RWPE1 (cell line): ENCODE measurements around the gene HIRA.

Source experiments
- CTCF ChIA-PET: fragments of 350-600 bp; sonication (Branson Sonifier 250); formaldehyde crosslinking; extraction: SDS; loops from one replicate; lab custom pipeline; 2021; lab: Yijun Ruan, JAX
- POLR2A ChIA-PET: fragments of 400-600 bp; formaldehyde crosslinking; extraction: SDS; loops from one replicate; lab custom pipeline; 2020; ENCODE audit warnings: antibody characterized with exemption; ENCODE audit not compliant: low non-redundant PET; lab: Yijun Ruan, JAX
- DNase-seq: peaks from one replicate; pipeline ENCODE4 v3.0.0; 2012; ENCODE audit warnings: low spot score
- H3K27ac ChIP-seq: fragments of 450-650 bp; 2 replicates; pipeline ENCODE4 v1.5.1; 2017
- TF ChIP-seq, protein P1 (sequence below): fragments of 450-650 bp; conservative IDR thresholded peaks from 2 replicates; pipeline ENCODE4 v1.5.1; 2017; ENCODE audit warnings: low read depth, mild to moderate bottlenecking

Gene HIRA

DNA sequence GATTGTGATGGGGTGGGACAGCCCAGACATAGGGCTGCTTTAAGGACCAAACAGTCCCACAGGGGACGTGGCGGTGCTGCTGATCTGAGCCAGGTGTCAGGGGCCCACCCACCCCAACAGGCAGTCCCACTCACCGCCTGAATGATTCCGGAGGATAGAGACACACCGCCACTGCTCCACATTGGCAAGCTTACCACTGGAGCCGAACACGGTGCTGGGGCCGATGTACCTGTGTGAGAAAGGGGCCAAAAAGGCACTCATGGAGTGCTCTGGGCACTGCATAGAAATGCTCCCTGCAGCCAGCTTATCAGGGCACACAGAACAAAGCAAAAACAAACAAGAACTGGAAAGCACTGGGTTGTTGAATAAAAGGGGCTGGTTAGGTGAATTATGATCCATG lies 25.9 kb downstream of the HIRA start:
- H3K27ac ChIP-seq: no peak overlapping the region
- DNase-seq: no peak
- CTCF ChIA-PET: interaction anchor here (0.5 kb wide), 1 partner anchor 72 kb away, joined by 4 read pairs; no protein-coding TSS in a partner anchor
- TF ChIP-seq, protein P1, sequence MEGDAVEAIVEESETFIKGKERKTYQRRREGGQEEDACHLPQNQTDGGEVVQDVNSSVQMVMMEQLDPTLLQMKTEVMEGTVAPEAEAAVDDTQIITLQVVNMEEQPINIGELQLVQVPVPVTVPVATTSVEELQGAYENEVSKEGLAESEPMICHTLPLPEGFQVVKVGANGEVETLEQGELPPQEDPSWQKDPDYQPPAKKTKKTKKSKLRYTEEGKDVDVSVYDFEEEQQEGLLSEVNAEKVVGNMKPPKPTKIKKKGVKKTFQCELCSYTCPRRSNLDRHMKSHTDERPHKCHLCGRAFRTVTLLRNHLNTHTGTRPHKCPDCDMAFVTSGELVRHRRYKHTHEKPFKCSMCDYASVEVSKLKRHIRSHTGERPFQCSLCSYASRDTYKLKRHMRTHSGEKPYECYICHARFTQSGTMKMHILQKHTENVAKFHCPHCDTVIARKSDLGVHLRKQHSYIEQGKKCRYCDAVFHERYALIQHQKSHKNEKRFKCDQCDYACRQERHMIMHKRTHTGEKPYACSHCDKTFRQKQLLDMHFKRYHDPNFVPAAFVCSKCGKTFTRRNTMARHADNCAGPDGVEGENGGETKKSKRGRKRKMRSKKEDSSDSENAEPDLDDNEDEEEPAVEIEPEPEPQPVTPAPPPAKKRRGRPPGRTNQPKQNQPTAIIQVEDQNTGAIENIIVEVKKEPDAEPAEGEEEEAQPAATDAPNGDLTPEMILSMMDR: no peak
- POLR2A ChIA-PET: no interaction called here

DNA sequence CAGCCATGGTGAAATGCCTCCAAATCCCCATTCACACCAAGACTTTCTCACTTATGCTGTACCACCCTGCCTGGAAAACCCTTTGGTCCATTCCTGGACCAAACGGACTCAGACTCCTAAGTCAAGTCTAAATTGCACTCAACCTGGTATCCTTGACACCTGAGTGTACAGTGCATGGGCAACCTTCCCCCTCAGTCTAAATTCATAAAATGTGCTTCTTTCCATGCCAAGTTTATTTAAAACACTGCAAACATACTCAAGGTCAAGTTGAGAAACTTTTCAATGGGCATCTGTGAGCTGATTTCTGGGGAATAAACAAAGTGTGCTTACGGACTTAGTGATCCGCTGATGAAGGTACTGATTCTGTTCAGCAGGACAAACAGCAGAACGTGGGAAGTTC lies 26.4 kb downstream of the HIRA start:
- TF ChIP-seq, protein P1: no peak
- POLR2A ChIA-PET: no interaction called here
- CTCF ChIA-PET: interaction anchor here (0.5 kb wide), 1 partner anchor 72 kb away, joined by 4 read pairs; no protein-coding TSS in a partner anchor
- H3K27ac ChIP-seq: no peak overlapping the region
- no peak for DNase-seq

DNA sequence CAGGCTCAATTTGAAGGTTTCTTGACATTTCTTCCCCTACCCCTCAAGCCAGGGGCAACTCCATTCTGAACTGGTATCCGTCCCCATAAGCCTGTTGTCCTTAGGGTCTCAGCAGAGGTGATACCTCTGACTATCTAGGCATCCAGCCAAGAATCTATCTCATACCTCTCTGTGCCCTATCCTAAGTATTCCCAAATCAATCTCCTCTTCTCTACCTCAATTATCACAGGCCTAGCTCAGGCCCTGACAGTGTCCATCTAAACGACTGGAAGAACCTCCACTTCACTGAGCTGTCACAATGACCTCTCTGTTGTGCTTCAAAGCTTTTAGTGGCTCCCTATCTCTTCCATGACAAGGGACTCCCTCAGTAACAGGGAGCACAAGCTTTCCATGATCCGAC lies 26.9 kb downstream of the HIRA start:
- TF ChIP-seq, protein P1: no peak
- no peak for DNase-seq
- H3K27ac ChIP-seq: no peak overlapping the region
- ChIA-PET CTCF (no interaction called here), POLR2A (no interaction called here)

DNA sequence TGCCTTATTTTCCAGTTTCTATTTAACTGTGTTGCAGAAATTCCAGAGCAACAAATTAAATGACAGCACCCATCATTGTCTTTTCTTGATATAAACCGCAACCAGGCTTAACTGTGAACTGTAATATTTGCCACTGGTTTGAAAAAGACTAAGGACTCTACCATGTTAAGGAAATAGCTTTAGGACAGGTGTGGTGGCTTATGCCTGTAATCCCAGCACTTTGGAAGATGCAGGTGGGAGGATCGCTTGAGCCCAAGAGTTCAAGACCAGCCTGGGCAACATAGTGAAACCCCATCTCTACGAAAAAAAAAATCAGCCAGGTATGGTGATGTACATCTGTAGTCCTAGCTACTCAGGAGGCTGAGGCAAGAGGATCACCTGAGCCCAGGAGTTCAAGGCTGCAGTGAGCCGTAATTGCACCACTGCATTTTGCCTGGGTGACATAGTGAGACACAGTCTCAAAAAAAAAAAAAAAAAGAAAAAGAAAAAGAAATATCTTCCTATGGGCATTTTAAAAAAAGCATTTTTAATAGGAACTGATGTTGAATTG lies 28.8 kb downstream of the HIRA start:
- TF ChIP-seq, protein P1: no peak
- CTCF ChIA-PET: no interaction called here
- DNase-seq: no peak
- no peak overlapping the region for H3K27ac ChIP-seq
- POLR2A ChIA-PET: no interaction called here

DNA sequence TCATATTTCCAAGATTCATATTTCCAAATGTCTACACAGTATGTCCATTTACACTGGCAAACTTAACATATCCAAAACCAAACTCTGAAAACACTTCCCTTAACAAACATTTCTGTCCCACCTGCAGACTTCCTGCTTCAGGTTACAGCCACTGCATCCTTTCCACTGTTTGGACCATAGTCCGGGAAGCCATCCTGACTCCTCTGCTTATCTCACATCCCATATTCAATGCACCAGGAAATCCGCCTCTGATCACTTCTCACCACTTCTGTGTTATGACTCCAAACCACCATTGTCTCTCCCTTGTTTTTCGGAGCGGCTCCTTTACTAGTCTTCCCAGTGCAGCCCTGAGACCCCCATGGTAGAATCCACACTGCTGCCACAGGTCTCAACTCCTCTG lies 30.1 kb downstream of the HIRA start:
- DNase-seq: no peak
- ChIA-PET CTCF (no interaction called here), POLR2A (no interaction called here)
- TF ChIP-seq, protein P1: no peak
- no peak overlapping the region for H3K27ac ChIP-seq

DNA sequence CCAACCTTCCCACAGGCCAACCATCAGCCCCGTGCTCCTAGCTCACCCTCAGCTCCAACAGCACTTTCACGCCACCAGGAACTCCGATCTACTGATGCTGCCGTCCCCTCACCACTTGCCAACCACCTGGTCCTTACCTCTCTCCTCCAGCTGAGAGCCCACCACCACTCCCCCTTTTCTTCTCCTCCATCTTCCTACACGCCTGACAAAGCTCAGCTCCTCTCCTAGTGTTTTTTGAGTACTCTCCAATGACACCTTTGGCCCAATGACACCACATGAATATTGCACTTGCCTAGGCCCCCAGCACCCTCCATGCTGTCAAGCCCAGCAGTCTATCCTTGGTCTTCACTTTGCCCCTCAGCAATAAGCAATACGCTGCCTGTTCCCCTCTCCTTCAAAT lies 30.7 kb downstream of the HIRA start:
- ChIA-PET POLR2A (no interaction called here), CTCF (no interaction called here)
- H3K27ac ChIP-seq: no peak overlapping the region
- TF ChIP-seq, protein P1: no peak
- no peak for DNase-seq
